GM18508 (cell line): ENCODE data around the gene NRP1.

ENCODE experiments used
- ATAC-seq: cut with Tn5 transposase; IDR thresholded peaks from one replicate; pipeline ENCODE4 v1.9.1; 2021; ENCODE audit warnings: moderate number of reproducible peaks; ENCODE audit not compliant: insufficient read depth, unreplicated experiment

The NRP1 gene

DNA sequence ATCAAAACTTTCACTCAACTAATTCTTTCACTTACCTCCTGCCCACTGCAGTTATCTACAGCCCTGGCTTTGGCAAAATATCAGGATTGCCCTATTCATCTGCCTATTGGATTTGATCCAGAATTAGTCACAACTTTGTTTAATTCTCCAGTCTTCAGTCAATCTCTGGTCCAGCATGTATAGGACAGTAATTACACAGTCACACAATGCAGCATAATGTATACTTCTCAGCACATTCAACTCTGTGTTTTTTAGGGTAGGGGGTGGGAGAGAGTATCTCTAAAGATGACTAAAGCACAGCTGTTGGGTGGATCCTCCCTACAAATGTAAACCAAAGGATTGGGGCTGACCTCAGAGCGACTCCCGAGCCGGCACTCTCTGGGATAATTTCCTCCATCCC lies 17.7 kb upstream of the NRP1 start:
- no peak for ATAC-seq

DNA sequence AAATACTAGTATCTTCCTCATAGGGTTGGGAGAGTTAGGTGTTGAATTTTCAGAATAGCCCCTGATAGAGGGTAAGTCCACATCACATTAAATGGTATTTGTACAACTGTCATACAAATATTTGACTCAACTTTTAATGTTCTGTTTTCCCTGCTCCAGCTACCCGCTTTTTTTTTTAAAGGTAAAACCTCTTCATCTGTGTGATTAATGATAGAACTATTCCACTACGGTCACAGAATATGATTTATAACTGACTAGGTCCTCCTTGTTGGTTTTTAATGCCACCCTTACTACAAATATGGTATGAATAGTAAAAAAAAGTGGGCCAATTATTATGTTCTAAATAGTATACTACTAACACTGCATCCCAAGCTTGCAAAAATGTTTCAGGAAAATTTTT lies 15.6 kb upstream of the NRP1 start:
- ATAC-seq: no peak

DNA sequence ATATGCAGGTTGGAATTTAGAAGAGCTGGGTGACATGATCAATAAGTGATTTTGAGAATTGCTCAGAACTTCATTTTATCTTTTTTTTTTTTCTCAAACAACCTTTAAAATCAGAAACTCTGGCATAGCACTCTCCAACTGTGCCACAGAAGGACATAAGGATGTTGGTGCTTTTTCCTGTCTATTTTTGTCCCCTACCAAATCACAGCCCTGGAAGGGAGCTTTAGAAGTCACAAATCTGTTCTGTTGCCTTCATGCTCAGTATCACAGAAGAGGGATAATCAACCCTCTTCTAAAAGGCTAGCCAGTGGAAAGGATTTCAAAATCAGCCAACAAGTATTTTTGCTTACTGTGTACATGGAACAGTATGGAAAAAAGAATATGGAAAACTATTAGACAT lies 14.8 kb upstream of the NRP1 start:
- ATAC-seq: no peak

DNA sequence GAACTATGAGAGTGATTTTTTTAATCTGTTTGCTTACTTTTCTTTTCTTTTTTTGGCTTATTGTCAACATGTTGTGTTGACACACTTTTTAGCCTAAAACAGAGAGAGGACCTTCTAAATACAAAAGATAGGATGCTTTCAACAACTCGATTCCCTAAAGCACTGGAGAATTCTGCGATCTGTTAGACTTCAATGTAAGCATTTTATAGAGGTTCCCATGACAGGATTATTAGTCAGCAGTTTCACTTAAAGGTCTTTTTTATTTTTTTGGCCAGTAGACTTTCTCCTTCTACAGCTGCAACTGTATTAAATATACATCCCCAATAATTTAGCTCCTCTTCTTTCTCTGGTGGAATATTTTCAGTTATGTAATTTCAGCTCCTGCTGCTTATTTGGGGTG lies 12.7 kb upstream of the NRP1 start:
- ATAC-seq: no peak

DNA sequence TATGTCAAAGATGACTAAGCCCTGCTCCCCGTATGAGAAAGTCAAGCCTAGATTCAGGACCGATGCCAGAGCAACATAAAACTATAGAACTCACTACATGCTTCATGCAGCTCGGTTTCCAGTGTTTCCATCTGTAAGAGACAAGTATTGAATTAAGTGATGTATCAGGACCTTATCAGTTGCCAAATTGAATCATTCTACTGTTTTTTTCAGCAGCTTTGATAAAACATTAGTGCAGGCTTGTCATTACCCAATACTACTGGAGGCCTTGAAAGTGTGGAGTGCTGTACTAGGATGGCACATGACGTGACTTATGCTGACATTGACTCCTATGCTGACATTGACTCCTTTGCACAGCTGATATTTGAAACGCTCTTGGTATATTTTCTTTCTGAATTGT lies 10.8 kb upstream of the NRP1 start:
- no peak for ATAC-seq

DNA sequence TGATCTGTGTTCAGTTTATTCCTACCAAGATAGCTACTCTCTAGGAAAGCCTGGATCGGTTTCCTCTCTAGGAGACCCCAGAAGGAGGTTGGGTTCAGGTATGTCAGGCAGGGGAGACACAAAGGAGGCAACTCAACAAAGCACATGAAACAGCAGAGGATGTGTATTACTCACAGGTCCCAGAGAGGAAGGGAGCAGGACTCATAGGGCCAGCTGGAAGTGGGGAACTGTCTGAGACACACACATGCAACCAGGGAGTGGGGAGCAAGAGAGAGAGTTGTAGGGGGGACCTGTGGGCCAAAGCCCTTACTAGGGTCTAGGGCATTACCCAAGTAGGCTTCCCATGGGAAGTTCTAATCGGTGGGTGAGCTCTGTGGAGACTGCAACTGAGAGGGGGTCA lies 10.2 kb upstream of the NRP1 start:
- no peak for ATAC-seq

DNA sequence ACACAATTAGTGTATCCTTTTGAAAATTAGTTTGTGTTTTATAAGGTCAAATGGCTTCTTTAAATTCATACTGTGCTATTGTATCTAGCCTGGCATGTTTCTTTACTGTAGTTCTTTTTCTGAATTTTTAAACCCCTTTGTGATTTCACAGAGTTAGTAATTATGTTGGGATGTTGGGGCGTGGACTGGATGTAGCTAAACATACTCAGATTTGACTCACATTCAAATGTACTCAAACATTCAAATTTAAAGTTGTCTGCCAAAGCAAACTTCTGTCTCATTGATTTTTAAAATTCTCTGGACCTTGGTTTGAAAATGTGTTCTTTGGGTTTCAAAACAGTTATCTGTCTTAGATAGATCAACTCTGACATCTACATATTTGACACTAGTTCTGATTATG lies 7.2 kb upstream of the NRP1 start:
- no peak for ATAC-seq

DNA sequence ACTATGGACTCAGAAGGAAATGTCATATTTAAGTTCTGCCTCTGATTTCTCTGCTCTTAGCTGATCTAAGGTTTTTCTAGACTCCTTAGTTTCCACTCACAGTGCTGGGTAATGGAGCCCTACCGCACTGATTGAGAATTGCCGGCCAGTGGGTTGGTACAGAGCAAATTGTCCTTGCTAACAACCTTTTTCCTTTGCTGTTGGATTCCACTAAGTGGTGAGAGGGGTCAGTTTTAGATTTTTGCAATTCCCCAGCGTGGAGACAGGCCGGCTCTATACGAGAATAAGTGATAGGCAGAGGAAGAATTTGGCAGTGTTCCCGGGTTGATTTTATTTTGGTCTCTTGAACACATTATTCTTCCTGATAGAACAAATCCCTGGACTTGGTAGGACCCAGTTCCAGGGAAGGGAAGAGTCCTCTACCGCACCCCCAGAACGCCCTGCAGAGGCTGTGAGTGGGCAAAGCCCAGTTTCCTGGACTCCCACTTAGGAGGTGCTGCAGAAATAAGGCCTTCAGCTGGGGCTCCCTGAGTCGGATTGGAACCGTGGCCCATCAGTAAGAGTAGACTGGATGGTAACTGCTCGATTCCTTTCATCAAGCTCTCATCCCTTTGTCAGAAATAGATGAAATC lies 3.0 kb upstream of the NRP1 start:
- no peak for ATAC-seq

DNA sequence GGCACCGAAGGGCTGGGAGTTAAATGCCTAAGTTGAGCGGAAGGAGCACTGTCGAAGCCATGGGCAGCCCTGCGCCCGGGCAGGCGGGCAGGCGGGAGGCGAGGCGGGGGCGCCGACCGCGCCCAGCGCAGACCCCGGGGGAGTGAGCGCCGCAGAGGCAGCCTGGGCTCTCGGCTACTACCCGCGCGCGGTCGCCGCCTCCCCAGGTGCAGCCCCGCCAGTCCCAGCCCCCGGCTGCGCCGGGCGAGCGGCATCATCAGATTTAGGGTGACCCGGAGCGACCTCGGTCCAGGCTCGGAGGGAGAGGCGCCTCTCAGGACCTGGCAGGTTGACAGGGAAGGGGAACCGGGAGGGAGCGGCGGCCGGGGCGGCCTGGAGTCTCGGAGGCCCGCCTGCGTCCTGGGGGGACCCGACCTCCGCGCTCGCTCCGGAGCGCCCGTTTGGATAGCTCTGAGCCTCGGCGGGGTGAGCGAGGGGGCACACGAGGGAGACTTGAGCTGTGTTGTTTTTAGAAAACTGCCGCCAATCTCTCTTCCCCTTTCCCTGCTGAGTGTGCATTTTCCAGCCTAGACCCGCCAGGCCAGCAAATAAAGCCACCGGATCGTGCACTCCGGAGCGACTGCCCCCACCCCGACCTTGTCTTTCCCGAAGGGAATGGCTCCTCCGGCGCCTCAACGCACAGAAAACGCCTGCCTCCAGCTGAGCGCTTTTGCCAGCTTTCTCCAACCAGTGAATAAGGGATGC lies 2.3 kb upstream of the NRP1 start:
- no peak for ATAC-seq

DNA sequence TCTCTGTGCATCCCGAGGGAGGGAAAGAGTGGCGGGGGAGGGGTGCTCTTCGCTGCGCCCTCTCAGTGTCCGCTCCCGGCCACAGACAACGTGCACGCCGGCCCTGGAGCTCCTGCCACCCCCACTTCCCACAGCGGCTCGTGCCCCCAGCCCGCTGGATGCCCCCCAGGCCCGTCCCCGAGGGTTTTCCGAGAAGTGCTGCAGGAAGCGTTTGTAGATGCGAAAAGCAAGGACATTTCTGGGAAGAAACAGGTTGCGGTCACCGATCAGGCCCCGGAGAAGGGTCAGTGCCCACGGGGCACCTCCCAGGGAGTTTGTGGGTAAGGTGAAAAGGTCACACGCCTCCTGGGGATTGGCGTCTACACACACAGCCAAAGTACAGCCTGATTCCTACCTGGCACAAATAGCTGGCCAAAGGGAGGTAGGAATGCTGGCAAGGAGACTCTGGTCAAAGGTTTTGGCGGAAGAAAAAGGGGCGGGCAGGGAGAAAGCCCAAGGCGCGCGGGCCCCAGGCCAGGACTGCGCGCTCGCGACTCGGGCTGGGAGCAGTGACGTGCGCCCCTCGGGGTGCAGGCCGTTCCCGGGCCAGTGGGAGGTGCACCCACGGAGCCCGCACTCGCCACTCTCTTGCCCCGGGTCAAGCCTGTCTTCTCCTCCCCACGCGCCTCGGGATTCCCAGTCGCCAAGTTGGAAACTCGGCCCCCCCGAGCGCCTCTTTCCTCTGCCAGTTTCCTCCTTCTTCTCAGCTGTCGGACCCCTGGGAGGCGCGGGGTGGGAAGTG lies 1.5 kb upstream of the NRP1 start:
- ATAC-seq: no peak

DNA sequence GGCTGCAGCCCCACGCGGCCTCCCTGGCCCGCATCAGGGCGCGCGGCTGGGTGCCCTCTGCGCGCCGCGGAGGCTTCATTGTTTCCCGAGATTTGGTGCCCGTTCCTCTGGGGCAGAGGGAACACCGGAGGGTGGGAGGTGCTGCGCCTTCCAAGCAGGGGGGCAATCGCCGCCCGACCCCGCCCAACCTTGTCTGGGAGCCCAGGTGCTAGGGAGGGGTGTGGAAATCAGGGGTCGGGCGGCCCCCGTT lies 1.0 kb upstream of the NRP1 start:
- ATAC-seq: no peak

DNA sequence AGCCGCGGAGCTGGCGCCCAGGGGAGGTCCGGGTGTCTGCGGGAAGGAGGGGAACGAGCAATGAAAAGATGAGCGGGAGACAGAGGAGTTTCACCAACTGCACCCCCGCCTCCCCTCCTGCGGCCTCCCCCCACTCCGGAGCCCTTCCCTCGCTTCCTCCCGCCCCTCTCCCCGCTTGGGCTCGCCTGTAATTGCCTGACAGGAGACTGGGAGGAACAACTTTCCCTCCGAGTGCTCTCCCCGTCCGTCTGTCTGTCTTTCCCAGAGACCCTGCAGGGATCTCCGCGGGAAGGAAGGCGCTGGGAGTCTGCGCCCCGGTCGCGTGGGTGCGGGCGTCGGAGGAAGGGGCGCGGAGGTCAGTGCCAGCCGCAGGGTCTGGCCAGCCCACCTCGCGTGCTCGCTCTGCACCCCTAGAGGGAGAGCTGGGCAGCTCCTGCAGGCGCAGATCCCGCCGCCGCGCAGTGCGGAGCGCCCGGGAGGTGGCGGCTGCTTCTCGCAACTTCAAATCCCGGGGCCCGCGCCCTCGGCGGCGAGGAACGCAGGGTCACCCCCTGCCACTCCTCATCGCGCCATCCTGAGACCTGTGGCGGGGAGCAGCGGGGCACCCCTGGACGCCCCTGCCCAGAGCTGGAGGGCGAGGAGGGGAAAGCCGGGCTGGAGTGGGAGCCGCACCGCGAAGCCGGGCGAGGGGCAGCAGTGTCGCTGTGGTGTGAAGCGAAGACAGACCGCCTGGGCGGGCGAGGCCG lies 511 bp upstream of the NRP1 start:
- no peak for ATAC-seq

DNA sequence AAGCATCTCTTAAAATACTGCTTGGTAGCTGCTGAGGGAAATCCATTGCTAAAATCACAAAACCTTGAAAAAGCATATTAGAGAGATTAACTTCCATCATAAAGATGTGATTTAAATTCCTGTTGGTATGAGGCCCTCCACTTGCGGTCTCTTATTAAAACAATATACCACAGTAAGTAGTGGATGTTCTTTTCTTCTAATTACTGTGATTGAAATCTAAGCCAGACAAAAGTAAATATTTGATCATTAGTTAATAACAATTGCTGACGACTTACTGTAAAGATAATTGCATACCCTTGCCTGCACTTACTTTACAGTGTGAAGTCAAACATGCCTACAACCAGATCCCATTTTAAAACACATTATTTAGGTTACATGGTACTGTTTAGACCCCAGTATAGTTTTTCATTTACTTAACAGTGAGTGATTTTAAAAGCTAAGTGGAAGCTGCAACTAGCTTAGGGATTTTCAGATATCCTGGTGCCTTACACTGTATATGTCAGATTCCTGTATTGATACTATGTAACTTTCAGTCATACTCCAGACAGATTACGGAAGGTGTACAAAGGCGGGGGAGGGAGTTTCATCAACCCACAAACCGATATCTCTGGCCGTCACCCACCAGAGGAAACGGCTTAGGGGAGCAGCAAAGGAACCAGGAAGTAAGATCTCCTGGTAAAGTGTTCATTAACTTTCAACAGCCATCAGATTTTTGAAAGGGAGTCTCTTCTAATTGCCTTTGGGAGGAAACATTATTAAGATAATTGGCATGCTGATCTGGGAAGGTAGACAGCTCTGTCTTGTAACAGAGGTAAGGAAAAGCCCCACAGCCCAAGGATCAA lies 986 bp downstream of the NRP1 start:
- no peak for ATAC-seq

DNA sequence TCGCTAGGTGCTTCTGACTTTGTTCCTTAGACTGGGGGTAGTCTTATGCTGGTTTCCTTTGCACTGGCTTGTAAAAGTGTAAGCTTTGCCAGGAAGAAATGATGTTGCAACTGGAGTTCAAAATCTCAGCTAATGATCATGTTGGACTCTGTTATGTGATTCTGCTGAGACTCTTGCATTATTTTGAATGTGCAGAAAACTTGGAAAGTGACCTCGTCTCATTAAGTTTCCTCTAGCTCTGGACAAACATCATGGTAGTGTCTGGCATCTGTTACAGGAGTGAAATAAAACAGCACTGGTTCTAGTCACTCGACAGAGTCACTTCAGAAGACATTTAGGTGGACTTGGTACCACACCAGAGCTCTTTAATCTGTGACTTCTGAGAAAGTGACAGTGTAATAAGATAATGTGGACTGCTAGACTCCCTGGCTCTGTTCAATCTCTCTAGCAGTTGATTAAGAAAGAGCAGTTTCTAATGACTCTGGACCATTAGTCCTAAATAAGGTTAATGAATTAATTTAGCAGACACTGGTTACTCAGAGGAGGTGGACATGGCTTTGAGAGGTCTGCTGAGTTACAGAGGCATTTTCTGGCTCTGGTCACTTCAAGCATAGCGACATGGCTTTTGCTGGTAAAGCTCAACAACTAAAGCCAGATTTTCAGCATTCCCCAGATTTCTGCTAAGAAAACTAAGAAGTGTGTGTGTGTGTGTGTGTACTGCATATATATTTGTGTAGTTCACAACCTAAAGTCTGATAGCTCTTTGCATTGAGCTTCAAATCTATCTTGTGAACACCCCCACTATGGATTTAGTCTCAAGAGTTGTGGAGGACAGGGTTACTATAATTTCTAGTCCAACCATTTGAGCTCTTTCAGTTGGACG lies 2.0 kb downstream of the NRP1 start:
- no peak for ATAC-seq

DNA sequence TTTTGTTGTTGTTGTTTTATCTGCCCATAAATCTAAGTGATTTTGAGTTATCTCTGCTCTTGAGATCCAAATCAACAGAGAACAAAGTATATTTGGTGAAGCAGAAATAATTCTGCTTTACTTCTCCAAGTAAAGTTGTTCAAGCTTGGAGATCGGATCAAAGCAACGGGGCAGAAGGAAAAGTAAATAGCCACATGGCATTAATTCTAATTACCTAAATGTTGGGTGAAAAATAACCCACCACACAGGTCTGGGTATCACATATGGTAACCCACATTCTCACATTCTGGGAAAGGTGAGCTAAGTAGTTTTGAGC lies 3.1 kb downstream of the NRP1 start:
- no peak for ATAC-seq

DNA sequence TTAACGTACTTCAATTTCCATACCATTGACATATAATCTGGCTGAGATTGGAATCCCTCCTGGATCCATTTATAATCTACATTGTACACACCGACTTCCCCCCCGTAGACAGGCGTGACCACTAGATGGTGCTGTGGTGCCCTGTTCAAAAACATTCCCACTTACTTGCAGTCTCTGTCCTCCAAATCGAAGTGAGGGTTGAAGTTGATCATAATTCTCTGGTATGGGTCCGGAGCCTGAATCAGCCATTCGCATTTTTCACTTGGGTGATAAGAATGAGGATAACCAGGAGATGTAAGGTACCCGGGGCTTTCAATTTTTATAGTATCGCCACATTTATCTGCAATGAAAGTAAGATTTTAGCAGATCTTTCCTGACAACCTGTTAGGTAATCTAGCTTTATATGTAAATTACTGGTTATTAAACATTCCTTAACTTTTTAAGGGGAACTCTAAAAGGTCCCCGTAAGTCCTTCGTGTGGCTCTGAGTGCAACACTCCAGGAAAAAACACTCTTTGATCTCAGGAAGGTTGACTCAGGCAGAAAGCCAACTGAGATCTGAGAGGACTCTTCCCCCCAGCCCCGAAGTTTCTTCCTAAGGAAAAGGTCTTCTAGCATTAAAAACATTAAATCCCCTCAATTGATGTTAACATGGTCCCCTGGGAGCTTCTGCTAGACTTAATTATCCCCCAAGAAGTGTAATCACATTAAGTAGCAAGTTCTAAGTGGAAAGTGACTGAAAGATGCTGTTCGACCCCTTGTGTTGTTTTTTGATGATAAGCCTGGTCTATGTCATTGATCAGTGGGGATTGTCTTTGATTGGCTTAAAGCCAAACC lies 3.7 kb downstream of the NRP1 start:
- ATAC-seq: no peak

DNA sequence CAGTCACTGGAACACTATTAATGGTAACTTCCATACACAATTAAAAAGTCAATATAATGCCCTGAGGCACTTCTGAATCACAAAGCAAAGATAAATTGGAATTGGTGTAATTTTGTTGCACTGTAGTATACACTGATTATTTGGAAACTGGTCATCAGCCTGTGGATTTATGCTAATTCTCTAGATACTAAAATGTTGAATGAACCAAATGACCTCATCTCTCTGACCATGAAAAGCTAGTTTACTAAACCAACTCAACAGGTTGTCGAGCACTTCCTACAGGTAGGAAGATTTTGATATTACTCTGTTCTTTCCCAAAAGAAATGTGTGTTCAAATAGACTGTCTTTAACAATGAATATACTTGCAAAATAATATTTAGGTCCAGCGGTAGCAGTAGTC lies 5.3 kb downstream of the NRP1 start:
- ATAC-seq: no peak

DNA sequence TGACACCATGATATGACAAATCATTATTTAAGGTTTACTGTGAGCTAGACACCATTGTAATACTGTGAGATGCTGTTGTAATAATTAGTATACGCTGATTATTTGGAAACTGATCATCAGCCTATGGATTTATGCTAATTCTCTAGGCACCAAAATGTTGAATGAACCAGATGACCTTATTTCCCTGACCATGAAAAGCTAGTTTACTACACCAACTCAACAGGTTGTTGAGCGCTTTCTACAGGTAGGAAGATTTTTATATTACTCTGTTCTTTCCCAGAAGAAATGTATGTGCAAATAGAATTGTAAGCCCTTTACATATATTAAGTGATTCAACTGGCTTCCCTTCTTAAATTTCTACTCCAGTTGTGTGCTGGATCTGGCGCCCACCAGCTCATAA lies 6.2 kb downstream of the NRP1 start:
- no peak for ATAC-seq

DNA sequence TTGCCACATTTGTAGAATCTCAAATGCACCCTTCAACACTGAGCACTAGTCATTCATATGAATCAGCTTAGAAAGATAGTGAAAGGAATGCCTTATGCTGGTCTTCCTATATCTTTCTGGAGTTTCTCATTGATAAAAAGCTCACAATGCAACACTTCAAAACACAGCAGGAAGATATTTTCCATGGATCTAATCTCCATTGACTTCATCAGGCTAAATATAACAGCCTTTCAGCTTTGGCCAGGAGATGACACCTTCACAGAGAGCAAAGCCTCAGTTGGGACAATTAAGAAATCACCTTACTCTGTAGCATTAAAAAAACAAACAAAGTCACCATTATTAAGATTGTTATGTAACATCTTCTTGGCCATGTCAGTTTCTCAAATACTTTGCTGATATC lies 6.7 kb downstream of the NRP1 start:
- ATAC-seq: no peak
